GM12872 (cell line): ENCODE data around the gene TNFRSF13B.

Experiments used
- CTCF ChIP-seq: IDR thresholded peaks from 3 replicates; pipeline ENCODE4 v1.5.1; 2011; ENCODE audit warnings: low read depth, mild to moderate bottlenecking, low read length, moderate library complexity; ENCODE audit not compliant: insufficient read depth

TNFRSF13B gene

GRCh38 chr17:17017343-17018014 is 45.6 kb upstream of the TNFRSF13B start:
- TF ChIP-seq CTCF: no peak

GRCh38 chr17:17015230-17015629 is 43.3 kb upstream of the TNFRSF13B start:
- no peak for TF ChIP-seq CTCF

GRCh38 chr17:17004251-17004996 is 32.5 kb upstream of the TNFRSF13B start:
- TF ChIP-seq CTCF: no peak

- TF ChIP-seq CTCF: peak; percentile 91
Measured at GRCh38 chr17:17001874-17002520, 30.1 kb upstream of the TNFRSF13B start.

- TF ChIP-seq CTCF: no peak
Measured at GRCh38 chr17:17001076-17001777, 29.3 kb upstream of the TNFRSF13B start.

GRCh38 chr17:16999931-17000625 is 28.2 kb upstream of the TNFRSF13B start:
- no peak for TF ChIP-seq CTCF
